ENCODE measurements around the gene FMN1.
"Not testable (repeated sequence)": the region's sequence is repeated elsewhere in the genome, so short reads cannot be mapped to it uniquely, and the experiment has no call there.

The FMN1 gene

GRCh38 chr15:32977506-32977905 lies 217.0 kb downstream of the FMN1 start:
- DNase-seq (ENCODE audit: low read depth) = no peak

- no peak for DNase-seq (ENCODE audit: low read depth)
Observed at GRCh38 chr15:32974691-32975090, 219.8 kb downstream of the FMN1 start.

- DNase-seq (ENCODE audit: low read depth) = no peak
Observed at GRCh38 chr15:32972686-32973085, 221.8 kb downstream of the FMN1 start.

- no peak for DNase-seq (ENCODE audit: low read depth)
Observed at GRCh38 chr15:32970847-32971246, 223.7 kb downstream of the FMN1 start.

- no peak for DNase-seq (ENCODE audit: low read depth)
Observed at GRCh38 chr15:32967521-32967920, 227.0 kb downstream of the FMN1 start.

- no peak for DNase-seq (ENCODE audit: low read depth)
Observed at GRCh38 chr15:32966512-32966911, 228.0 kb downstream of the FMN1 start.

- no peak for DNase-seq (ENCODE audit: low read depth)
Observed at GRCh38 chr15:32965897-32966296, 228.6 kb downstream of the FMN1 start.

- DNase-seq (ENCODE audit: low read depth) = peak; percentile 46
Observed at GRCh38 chr15:32959077-32959476, 235.4 kb downstream of the FMN1 start.

GRCh38 chr15:32957219-32957618 lies 237.3 kb downstream of the FMN1 start:
- no peak for DNase-seq (ENCODE audit: low read depth)

- no peak for DNase-seq (ENCODE audit: low read depth)
Observed at GRCh38 chr15:32956711-32957110, 237.8 kb downstream of the FMN1 start.

- DNase-seq (ENCODE audit: low read depth) = peak; percentile 87
Observed at GRCh38 chr15:32956006-32956405, 238.5 kb downstream of the FMN1 start.

GRCh38 chr15:32953533-32953910 lies 241.0 kb downstream of the FMN1 start:
- no peak for DNase-seq (ENCODE audit: low read depth)

GRCh38 chr15:32952901-32953532 lies 241.5 kb downstream of the FMN1 start:
- peak; percentile 26 for DNase-seq (ENCODE audit: low read depth)

GRCh38 chr15:32951736-32952464 lies 242.6 kb downstream of the FMN1 start:
- DNase-seq (ENCODE audit: low read depth) = peak; percentile 5

- not testable (repeated sequence) for DNase-seq (ENCODE audit: low read depth)
Observed at GRCh38 chr15:32950051-32950450, 244.5 kb downstream of the FMN1 start.

- no peak for DNase-seq (ENCODE audit: low read depth)
Observed at GRCh38 chr15:32946210-32946609, 248.3 kb downstream of the FMN1 start.

GRCh38 chr15:32944431-32944830 lies 250.1 kb downstream of the FMN1 start:
- DNase-seq (ENCODE audit: low read depth) = no peak

GRCh38 chr15:32943711-32944110 lies 250.8 kb downstream of the FMN1 start:
- DNase-seq (ENCODE audit: low read depth) = peak; percentile 10

- DNase-seq (ENCODE audit: low read depth) = no peak
Observed at GRCh38 chr15:32942401-32942841, 252.1 kb downstream of the FMN1 start.

- no peak for DNase-seq (ENCODE audit: low read depth)
Observed at GRCh38 chr15:32941823-32942222, 252.7 kb downstream of the FMN1 start.

GRCh38 chr15:32936976-32937375 lies 257.5 kb downstream of the FMN1 start:
- no peak for DNase-seq (ENCODE audit: low read depth)

- peak; percentile 66 for DNase-seq (ENCODE audit: low read depth)
Observed at GRCh38 chr15:32936283-32936918, 258.1 kb downstream of the FMN1 start.

GRCh38 chr15:32935139-32935538 lies 259.4 kb downstream of the FMN1 start:
- DNase-seq (ENCODE audit: low read depth) = no peak
